HepG2 (cell line): ENCODE data around the gene ZNF292. TPM values are rescaled to one million over a fixed set of nuclear protein-coding genes. Genes with fewer than 3 reads are reported as not detected.

Experiments
- ATAC-seq: fragments of 200-7000 bp; cut with Tn5 transposase; 3 replicates; pipeline ENCODE4 v1.9.1; 2020; ENCODE audit warnings: mild to moderate bottlenecking, moderate library complexity
- BruUV-seq: library from RNA; stranded (reverse); fragments of 400-500 nt; replicated peaks from 2 replicates; lab custom pipeline; 2021; lab: Mats Ljungman, UMichigan
- CTCF ChIA-PET: fragments of 300-600 bp; formaldehyde crosslinking; extraction: SDS; loops from one replicate; lab custom pipeline; 2021; ENCODE audit warnings: low total read pairs, inconsistent platforms, low intra/inter-chr PET ratio; lab: Yijun Ruan, JAX
- POLR2A ChIA-PET: fragments of 350-600 bp; sonication (Branson Sonifier 250); formaldehyde crosslinking; loops from one replicate; lab custom pipeline; 2020; ENCODE audit warnings: antibody characterized with exemption, inconsistent platforms; lab: Yijun Ruan, JAX
- DNase-seq: peaks from one replicate; pipeline ENCODE4 v3.0.0-alpha.2; 2015; ENCODE audit warnings: low spot score
- FAIRE-seq: peaks from 3 replicates; lab custom pipeline; 2011; peaks lifted over from hg19 to GRCh38; lab: Jason Lieb, UNC
- H2AFZ ChIP-seq: one replicate; pipeline ENCODE4 v1.6.1; 2011; ENCODE audit warnings: low read length, inconsistent platforms
- H3K27ac ChIP-seq: fragments of 300-600 bp; 3 replicates; pipeline ENCODE4 v1.8.0; 2011; ENCODE audit warnings: mixed run types, mild to moderate bottlenecking, mixed read lengths, low read length, inconsistent platforms; ENCODE audit not compliant: insufficient read depth; ENCODE audit errors: extremely low read length
- H3K27me3 ChIP-seq, 2 experiments: fragments of 200-600 bp in 1 of 2; 2 replicates in 1 of 2; 3 replicates in 1 of 2; pipeline versions ENCODE4 v1.6.0 to v1.8.0; 2011; ENCODE audit warnings: low read length in 2 of 2, mild to moderate bottlenecking in 2 of 2, moderate library complexity in 2 of 2, inconsistent platforms in 1 of 2; ENCODE audit not compliant: insufficient read depth in 2 of 2, control insufficient read depth in 1 of 2
- H3K36me3 ChIP-seq, 2 experiments: fragments of 200-600 bp in 1 of 2; replicated peaks in 1 of 2; 2 replicates in 1 of 2; 3 replicates in 1 of 2; pipeline versions ENCODE4 v1.5.1 to v1.8.0; 2011; ENCODE audit warnings: low read length in 2 of 2, inconsistent platforms in 1 of 2; ENCODE audit not compliant: insufficient read depth in 2 of 2, control insufficient read depth in 1 of 2
- H3K4me1 ChIP-seq: 2 replicates; pipeline ENCODE4 v1.5.1; 2012; ENCODE audit warnings: low read length, inconsistent platforms; ENCODE audit not compliant: insufficient read depth
- H3K4me2 ChIP-seq: 2 replicates; pipeline ENCODE4 v1.6.0; 2011; ENCODE audit warnings: low read depth, low read length, inconsistent platforms
- H3K4me3 ChIP-seq, 3 experiments: fragments of 200-600 bp in 1 of 3; sonication (generic), shearing (Covaris generic) in 1 of 3; replicated peaks in 1 of 3; 2 replicates each; pipeline ENCODE4 v1.5.1; 2011 to 2016; ENCODE audit warnings: low read length in 3 of 3, inconsistent platforms in 2 of 3, low read depth in 2 of 3, mild to moderate bottlenecking in 2 of 3, control low read depth in 1 of 3, mixed read lengths in 1 of 3; ENCODE audit not compliant: insufficient read depth in 1 of 3
- H3K79me2 ChIP-seq: one replicate; pipeline ENCODE4 v1.6.1; 2011; ENCODE audit warnings: low read length, inconsistent platforms; ENCODE audit not compliant: insufficient read depth
- H3K9ac ChIP-seq: 2 replicates; pipeline ENCODE4 v1.6.0; 2011; ENCODE audit warnings: mild to moderate bottlenecking, low read depth, low read length, inconsistent platforms; ENCODE audit not compliant: insufficient read depth
- H3K9me3 ChIP-seq: 2 replicates; pipeline ENCODE4 v1.5.1; 2012; ENCODE audit warnings: mild to moderate bottlenecking, low read length
- H4K20me1 ChIP-seq: 2 replicates; pipeline ENCODE4 v1.6.0; 2011; ENCODE audit warnings: inconsistent platforms, mild to moderate bottlenecking, low read length, moderate library complexity; ENCODE audit not compliant: insufficient read depth
- HNF4A ChIP-seq: sonication (generic); formaldehyde crosslinking; IDR thresholded peaks from 2 replicates; pipeline ENCODE4 v1.4.0; 2020; ENCODE audit warnings: missing genetic modification reagents
- PCBP2 ChIP-seq: fragments of 200-400 bp; formaldehyde crosslinking; optimal IDR thresholded peaks from 2 replicates; pipeline ENCODE3; 2018; ENCODE audit warnings: low read length, low read depth; ENCODE audit not compliant: poor library complexity, severe bottlenecking
- SNRNP70 ChIP-seq: fragments of 200-400 bp; formaldehyde crosslinking; IDR thresholded peaks from 2 replicates; pipeline ENCODE4 v1.6.1; 2017; ENCODE audit warnings: mild to moderate bottlenecking, low read depth, low read length, moderate library complexity
- TCF7 ChIP-seq: sonication (generic); IDR thresholded peaks from 2 replicates; pipeline ENCODE4 v1.6.1; 2016; ENCODE audit warnings: antibody characterized with exemption, low read depth
- ZBTB20 ChIP-seq: sonication (generic); formaldehyde crosslinking; IDR thresholded peaks from 2 replicates; pipeline ENCODE4 v1.8.1; 2023; ENCODE audit warnings: missing genetic modification reagents, low read depth, mild to moderate bottlenecking, borderline replicate concordance
- ZNF558 ChIP-seq: sonication (generic); formaldehyde crosslinking; IDR thresholded peaks from 2 replicates; pipeline ENCODE4 v1.9.0; 2022; ENCODE audit warnings: mild to moderate bottlenecking, missing genetic modification reagents, borderline replicate concordance
- ZNF7 ChIP-seq: IDR thresholded peaks from 2 replicates; pipeline ENCODE4 v1.6.1; 2016; ENCODE audit warnings: missing biosample characterization, missing genetic modification reagents
- WGBS: methylation state at CpG from one replicate; pipeline ENCODE4 v1.1.6; 2017; ENCODE audit warnings: low lambda C conversion rate; 5-methylcytosine and 5-hydroxymethylcytosine counted together
- in situ Hi-C: cut with HindIII; loops from 2 replicates; pipeline ENCODE4 v1.10.0; 2017; ENCODE audit warnings: low pct_unique_long_range_greater_than_20kb; ENCODE audit not compliant: extremely low pct_ligation_motif_present
- intact Hi-C: fragments of 100-400 bp; cut with micrococcal nuclease; formaldehyde crosslinking; loops from one replicate; pipeline ENCODE4 v1.10.0; 2022; ENCODE audit not compliant: unreplicated experiment
- polyA plus RNA-seq, 8 experiments: library from polyadenylated mRNA; depleted of rRNA in 3 of 8; stranded (reverse) in 7 of 8; unstranded in 1 of 8; fragments of >200 nt; fragmentation: Illumina TruSeq in 4 of 8; extraction: Trizol in 4 of 8; gene quantifications; 2 replicates each; pipeline versions ENCODE4 v1.2.1 to v1.2.3, GENCODE V29; 2011 to 2016; ENCODE audit warnings: low read depth in 4 of 8, missing spikeins in 1 of 8, mixed read lengths in 1 of 8; ENCODE audit not compliant: insufficient read depth in 1 of 8
- total RNA-seq, 5 experiments: library from RNA; depleted of rRNA; stranded (reverse); fragments of >200 nt; fragmentation: Illumina TruSeq; extraction: Trizol; gene quantifications; 2 replicates each; pipeline ENCODE4 v1.2.3, GENCODE V29; 2016; ENCODE audit warnings: low read depth in 1 of 5
- TF ChIP-seq, protein P1 (sequence below): sonication (generic); formaldehyde crosslinking; IDR thresholded peaks from 2 replicates; pipeline ENCODE4 v1.5.1; 2020; ENCODE audit warnings: mild to moderate bottlenecking, missing genetic modification reagents, moderate library complexity

ZNF292 gene
- total and polyA plus RNA-seq, 2 of the 13 experiments (the other 11 are each of a cell fraction or from before 2014, with no cell fraction given) = 9.9 to 12.8 TPM

DNA sequence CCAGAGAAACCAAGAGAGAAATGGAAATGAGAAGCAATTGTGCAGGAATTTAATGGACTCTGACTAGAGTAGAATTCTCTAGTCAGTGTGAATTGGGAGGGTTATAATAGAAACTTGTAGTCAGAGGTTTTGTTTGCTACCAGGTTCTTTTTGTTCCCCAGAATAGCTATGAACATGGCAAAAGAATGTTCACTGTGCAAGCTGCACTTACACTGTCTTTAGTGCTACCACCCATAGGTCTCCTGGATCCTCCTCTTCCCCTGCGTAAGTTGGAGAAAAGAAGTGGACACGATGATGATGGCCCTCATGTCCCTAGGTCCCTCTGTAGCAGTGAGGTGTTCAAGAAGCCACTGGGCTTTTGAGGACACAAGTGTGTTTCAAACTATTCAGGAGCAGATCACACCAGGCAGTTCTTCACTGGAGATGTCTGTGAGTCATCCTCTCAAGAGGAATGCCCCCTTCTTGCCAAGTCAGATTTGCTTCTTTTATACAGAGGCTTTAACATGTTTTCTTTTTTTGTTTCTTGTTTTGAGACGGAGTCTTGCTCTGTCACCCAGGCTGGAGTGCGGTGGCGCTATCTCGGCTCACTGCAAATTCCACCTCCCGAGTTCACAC, 119.4 kb downstream of the ZNF292 start:
- TF ChIP-seq ZNF7 (CRISPR knock-in tag) (no peak), ZBTB20 (CRISPR knock-in tag) (no peak), SNRNP70 (no peak), HNF4A (CRISPR knock-in tag) (no peak), PCBP2 (no peak), TCF7 (no peak), ZNF558 (CRISPR knock-in tag) (no peak)
- TF ChIP-seq, protein P1, sequence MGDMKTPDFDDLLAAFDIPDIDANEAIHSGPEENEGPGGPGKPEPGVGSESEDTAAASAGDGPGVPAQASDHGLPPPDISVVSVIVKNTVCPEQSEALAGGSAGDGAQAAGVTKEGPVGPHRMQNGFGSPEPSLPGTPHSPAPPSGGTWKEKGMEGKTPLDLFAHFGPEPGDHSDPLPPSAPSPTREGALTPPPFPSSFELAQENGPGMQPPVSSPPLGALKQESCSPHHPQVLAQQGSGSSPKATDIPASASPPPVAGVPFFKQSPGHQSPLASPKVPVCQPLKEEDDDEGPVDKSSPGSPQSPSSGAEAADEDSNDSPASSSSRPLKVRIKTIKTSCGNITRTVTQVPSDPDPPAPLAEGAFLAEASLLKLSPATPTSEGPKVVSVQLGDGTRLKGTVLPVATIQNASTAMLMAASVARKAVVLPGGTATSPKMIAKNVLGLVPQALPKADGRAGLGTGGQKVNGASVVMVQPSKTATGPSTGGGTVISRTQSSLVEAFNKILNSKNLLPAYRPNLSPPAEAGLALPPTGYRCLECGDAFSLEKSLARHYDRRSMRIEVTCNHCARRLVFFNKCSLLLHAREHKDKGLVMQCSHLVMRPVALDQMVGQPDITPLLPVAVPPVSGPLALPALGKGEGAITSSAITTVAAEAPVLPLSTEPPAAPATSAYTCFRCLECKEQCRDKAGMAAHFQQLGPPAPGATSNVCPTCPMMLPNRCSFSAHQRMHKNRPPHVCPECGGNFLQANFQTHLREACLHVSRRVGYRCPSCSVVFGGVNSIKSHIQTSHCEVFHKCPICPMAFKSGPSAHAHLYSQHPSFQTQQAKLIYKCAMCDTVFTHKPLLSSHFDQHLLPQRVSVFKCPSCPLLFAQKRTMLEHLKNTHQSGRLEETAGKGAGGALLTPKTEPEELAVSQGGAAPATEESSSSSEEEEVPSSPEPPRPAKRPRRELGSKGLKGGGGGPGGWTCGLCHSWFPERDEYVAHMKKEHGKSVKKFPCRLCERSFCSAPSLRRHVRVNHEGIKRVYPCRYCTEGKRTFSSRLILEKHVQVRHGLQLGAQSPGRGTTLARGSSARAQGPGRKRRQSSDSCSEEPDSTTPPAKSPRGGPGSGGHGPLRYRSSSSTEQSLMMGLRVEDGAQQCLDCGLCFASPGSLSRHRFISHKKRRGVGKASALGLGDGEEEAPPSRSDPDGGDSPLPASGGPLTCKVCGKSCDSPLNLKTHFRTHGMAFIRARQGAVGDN (CRISPR knock-in tag) = no peak
- H3K79me2 ChIP-seq = no peaks in the 10 kb centered on the region
- no peak overlapping the region for H3K4me3 ChIP-seq
- ChIA-PET POLR2A (no interaction called here), CTCF (no interaction called here)
- no peaks in the 10 kb centered on the region for H4K20me1 ChIP-seq
- no peak for FAIRE-seq
- H3K4me1 ChIP-seq = no peaks in the 10 kb centered on the region
- in situ Hi-C loops = no loop called here
- no peaks in the 10 kb centered on the region for H3K27me3 ChIP-seq
- no peaks in the 10 kb centered on the region for H3K36me3 ChIP-seq
- DNase-seq = no peak
- WGBS = 86% methylated on average over 7 of the region's 7 CpGs
- intact Hi-C loops = no loop called here
- H3K4me2 ChIP-seq = no peak overlapping the region
- H2AFZ ChIP-seq = no peak overlapping the region
- H3K9me3 ChIP-seq = no peaks in the 10 kb centered on the region
- BruUV-seq = no TSS peak
- no peak overlapping the region for H3K27ac ChIP-seq
- ATAC-seq = peak; percentile 24; the same call in 2 of the 3 replicates
- H3K9ac ChIP-seq = no peak overlapping the region
